K562 (cell line): ENCODE measurements around the gene HS3ST5. TPM values are rescaled to one million over a fixed set of nuclear protein-coding genes. Genes with fewer than 3 reads are reported as not detected.

Source experiments
- ATAC-seq: fragments of 200-7000 bp; cut with Tn5 transposase; 3 replicates; pipeline ENCODE4 v1.9.1; 2020; ENCODE audit warnings: moderate library complexity
- BruUV-seq: library from RNA; stranded (reverse); fragments of 400-500 nt; replicated peaks from 2 replicates; lab custom pipeline; 2021; lab: Mats Ljungman, UMichigan
- CTCF ChIA-PET: fragments of 300-600 bp; formaldehyde crosslinking; extraction: SDS; loops from one replicate; lab custom pipeline; 2021; ENCODE audit warnings: low intra/inter-chr PET ratio; lab: Yijun Ruan, JAX
- POLR2A ChIA-PET: fragments of 300-600, 350-650 bp; sonication (Branson Sonifier 250); formaldehyde crosslinking; extraction: SDS; loops from one replicate; lab custom pipeline; 2021; ENCODE audit warnings: antibody characterized with exemption, inconsistent platforms; lab: Yijun Ruan, JAX
- DNase-seq, 4 experiments: peaks; one replicate each; pipeline versions ENCODE4 v3.0.0 to v3.0.0-alpha.2; 2011 to 2018; ENCODE audit warnings: low spot score in 3 of 4, mixed read lengths in 3 of 4; ENCODE audit errors: extremely low read depth in 1 of 4
- FAIRE-seq: peaks from 2 replicates; lab custom pipeline; 2011; peaks lifted over from hg19 to GRCh38; lab: Jason Lieb, UNC
- H2AFZ ChIP-seq: 2 replicates; pipeline ENCODE4 v1.6.0; 2011; ENCODE audit warnings: low read depth, low read length, control low read depth, inconsistent platforms
- H3K27ac ChIP-seq: fragments of 200-600 bp; 3 replicates; pipeline ENCODE4 v1.8.0; 2011; ENCODE audit warnings: low read depth, mild to moderate bottlenecking, control low read depth, inconsistent platforms, low read length, moderate library complexity, mixed read lengths; ENCODE audit errors: extremely low read depth
- H3K27me3 ChIP-seq, 2 experiments: fragments of 300-600 bp in 1 of 2; 2 replicates in 1 of 2; 3 replicates in 1 of 2; pipeline versions ENCODE4 v1.6.0 to v1.8.0; 2011; ENCODE audit warnings: inconsistent platforms in 2 of 2, low read length in 2 of 2, mild to moderate bottlenecking in 1 of 2, mixed read lengths in 1 of 2, moderate library complexity in 1 of 2; ENCODE audit not compliant: control insufficient read depth in 2 of 2, insufficient read depth in 2 of 2
- H3K36me3 ChIP-seq: fragments of 300-600 bp; 3 replicates; pipeline ENCODE4 v1.8.0; 2011; ENCODE audit warnings: mild to moderate bottlenecking, low read length, inconsistent platforms; ENCODE audit not compliant: control insufficient read depth, insufficient read depth
- H3K4me1 ChIP-seq, 2 experiments: fragments of 200-600 bp in 1 of 2; replicated peaks in 1 of 2; 2 replicates in 1 of 2; 3 replicates in 1 of 2; pipeline versions ENCODE4 v1.5.1 to v1.8.0; 2011; ENCODE audit warnings: inconsistent platforms in 2 of 2, low read length in 2 of 2, mild to moderate bottlenecking in 1 of 2, mixed read lengths in 1 of 2, moderate library complexity in 1 of 2; ENCODE audit not compliant: control insufficient read depth in 2 of 2, insufficient read depth in 2 of 2
- H3K4me2 ChIP-seq: 2 replicates; pipeline ENCODE4 v1.6.1; 2011; ENCODE audit warnings: low read length, control low read depth, inconsistent platforms, mixed read lengths; ENCODE audit not compliant: insufficient read depth
- H3K4me3 ChIP-seq: fragments of 200-600 bp; sonication (generic), shearing (Covaris generic); 2 replicates; pipeline ENCODE4 v1.5.1; 2016; ENCODE audit warnings: control low read depth, inconsistent platforms
- H3K79me2 ChIP-seq: fragments of 200-600 bp; 3 replicates; pipeline ENCODE4 v1.8.0; 2011; ENCODE audit warnings: low read length, inconsistent platforms; ENCODE audit not compliant: control insufficient read depth, insufficient read depth
- H3K9ac ChIP-seq, 2 experiments: 2 replicates each; pipeline versions ENCODE4 v1.6.0 to v1.6.1; 2011; ENCODE audit warnings: low read depth in 2 of 2, low read length in 2 of 2, control low read depth in 1 of 2, inconsistent platforms in 1 of 2, mild to moderate bottlenecking in 1 of 2, mixed read lengths in 1 of 2; ENCODE audit not compliant: insufficient read depth in 1 of 2
- H3K9me1 ChIP-seq: one replicate; pipeline ENCODE4 v1.6.0; 2011; ENCODE audit warnings: inconsistent platforms, mild to moderate bottlenecking, low read length, moderate library complexity; ENCODE audit not compliant: control insufficient read depth, insufficient read depth
- H3K9me3 ChIP-seq: replicated peaks from 2 replicates; pipeline ENCODE4 v1.5.1; 2011; ENCODE audit warnings: low read depth, low read length, inconsistent platforms; ENCODE audit not compliant: control insufficient read depth, insufficient read depth
- H4K20me1 ChIP-seq: replicated peaks from 2 replicates; pipeline ENCODE4 v1.6.1; 2011; ENCODE audit warnings: low read length, inconsistent platforms, mixed read lengths; ENCODE audit not compliant: control insufficient read depth, insufficient read depth
- CTCF ChIP-seq, 3 experiments: IDR thresholded peaks in 2 of 3; conservative IDR thresholded peaks in 1 of 3; 2 replicates each; pipeline ENCODE4 v1.5.1; 2011 to 2012; ENCODE audit warnings: low read length in 3 of 3, mild to moderate bottlenecking in 3 of 3, control low read depth in 2 of 3, improper control_type of control experiment in 1 of 3, inconsistent platforms in 1 of 3, low read depth in 1 of 3, mixed read lengths in 1 of 3, moderate library complexity in 1 of 3; ENCODE audit not compliant: insufficient read depth in 2 of 3
- EWSR1 ChIP-seq: fragments of 450-650 bp; IDR thresholded peaks from 2 replicates; pipeline ENCODE4 v1.6.1; 2018; ENCODE audit warnings: borderline replicate concordance, mild to moderate bottlenecking, low read depth, moderate library complexity; ENCODE audit not compliant: partially characterized antibody
- RAD21 ChIP-seq, 2 experiments: fragments of 250-450 bp in 1 of 2; fragments of 450-650 bp in 1 of 2; sonication (Bioruptor Pico) in 1 of 2; formaldehyde crosslinking in 1 of 2; IDR thresholded peaks in 1 of 2; conservative IDR thresholded peaks in 1 of 2; 2 replicates each; pipeline versions ENCODE4 v1.4.0 to v1.8.0; 2020 to 2022; ENCODE audit warnings: mild to moderate bottlenecking in 2 of 2, moderate library complexity in 1 of 2
- RNF219 ChIP-seq: fragments of 250-450 bp; sonication (Bioruptor Pico); IDR thresholded peaks from 2 replicates; pipeline ENCODE4 v1.5.0; 2022; ENCODE audit warnings: mild to moderate bottlenecking
- ZFP1 ChIP-seq: fragments of 450-650 bp; formaldehyde crosslinking; IDR thresholded peaks from 2 replicates; pipeline ENCODE4 v1.4.0; 2020; ENCODE audit warnings: mild to moderate bottlenecking, mixed read lengths
- ZHX1 ChIP-seq: fragments of 150-350 bp; conservative IDR thresholded peaks from 2 replicates; pipeline ENCODE4 v1.6.1; 2014; ENCODE audit warnings: low read length
- ZNF324 ChIP-seq: fragments of 250-450 bp; sonication (Bioruptor Pico); IDR thresholded peaks from 2 replicates; pipeline ENCODE4 v1.4.0; 2020; ENCODE audit warnings: mild to moderate bottlenecking
- WGBS: fragments of 100-300 bp; shearing (Covaris generic); methylation state at CpG from one replicate; pipeline ENCODE4 v1.1.6; 2016; ENCODE audit warnings: low coverage, mixed read lengths; ENCODE audit not compliant: insufficient coverage; ENCODE audit errors: missing lambda C conversion rate; 5-methylcytosine and 5-hydroxymethylcytosine counted together
- in situ Hi-C: fragments of 300-500 bp; cut with MboI; formaldehyde crosslinking; loops from 4 replicates; pipeline ENCODE4 v1.15.0; 2018; ENCODE audit warnings: inconsistent platforms, mixed read lengths
- intact Hi-C: fragments of 100-400 bp; cut with micrococcal nuclease; formaldehyde crosslinking; loops from 2 replicates; pipeline ENCODE4 v1.14.2; 2022
- polyA plus RNA-seq, 8 experiments: library from polyadenylated mRNA; depleted of rRNA in 4 of 8; stranded (reverse) in 5 of 8; unstranded in 3 of 8; fragments of >200 nt; fragmentation: Nextera tagmentation in 2 of 8; fragmentation: Illumina TruSeq in 1 of 8; extraction: Ambion mirVana in 2 of 8; extraction: Trizol in 1 of 8; gene quantifications; 2 replicates each; pipeline versions ENCODE4 v1.2.1 to v1.2.3, GENCODE V29; 2011 to 2014; ENCODE audit warnings: inconsistent platforms in 1 of 8, missing spikeins in 1 of 8
- total RNA-seq, 7 experiments: library from RNA; depleted of rRNA in 6 of 7; stranded (reverse); fragments of >200 nt in 6 of 7; fragmentation: Illumina TruSeq in 2 of 7; extraction: Trizol in 2 of 7; gene quantifications; 2 replicates each; pipeline versions ENCODE4 v1.2.1 to v1.2.3, GENCODE V29; 2011 to 2021; ENCODE audit warnings: low replicate concordance in 1 of 7
- TF ChIP-seq, protein P1 (sequence below): fragments of 450-650 bp; formaldehyde crosslinking; IDR thresholded peaks from 2 replicates; pipeline ENCODE4 v1.4.0; 2020; ENCODE audit warnings: mild to moderate bottlenecking, moderate library complexity
- TF ChIP-seq, protein P2 (sequence below): IDR thresholded peaks from 2 replicates; pipeline ENCODE4 v1.6.1; 2011; ENCODE audit warnings: borderline replicate concordance, low read depth, mild to moderate bottlenecking, moderate library complexity, low read length; ENCODE audit not compliant: insufficient read depth, poor library complexity, severe bottlenecking

HS3ST5 gene
- total and polyA plus RNA-seq, 9 of the 15 experiments (the other 6 are each of a cell fraction or from before 2014, with no cell fraction given), result not detected

DNA sequence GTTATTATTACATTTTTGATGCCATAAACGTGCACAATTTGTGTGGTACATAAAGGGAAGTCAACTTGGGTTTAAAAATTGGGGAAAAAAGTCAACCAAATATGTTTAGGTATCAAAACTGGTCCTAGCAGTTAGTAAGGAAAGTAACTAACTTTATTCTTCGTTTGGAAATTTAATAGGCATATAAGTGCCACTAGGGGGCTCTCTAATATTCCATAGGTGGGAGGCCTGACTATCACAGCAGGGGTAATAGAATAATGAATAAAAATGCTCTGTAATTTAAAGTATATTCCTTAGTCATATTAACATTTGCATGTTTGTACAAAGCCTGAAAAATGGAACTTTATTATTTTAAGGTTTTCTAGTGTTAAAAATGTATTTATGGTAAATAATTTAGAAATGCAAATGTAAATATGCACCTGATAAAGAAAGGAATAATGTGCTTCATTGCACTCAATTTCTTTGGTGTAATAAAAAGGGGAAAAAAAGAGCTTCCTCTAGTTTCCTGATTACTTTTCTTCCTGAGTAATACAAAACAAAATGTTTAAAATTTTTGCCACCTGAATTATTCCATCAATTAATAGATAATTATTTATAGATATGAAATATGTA lies 246.2 kb downstream of the HS3ST5 start:
- in situ Hi-C loops, result no loop called here
- no peak for FAIRE-seq
- CTCF ChIA-PET, result interaction anchor here (1.0 kb wide), 1 partner anchor 12 kb away, joined by 3 read pairs; no protein-coding TSS in a partner anchor
- TF ChIP-seq CTCF (IDR thresholded peaks at IDR 0.05 in 2 of 3, conservative IDR thresholded peaks at IDR 0.05 in 1 of 3; ENCODE audit: insufficient read depth in 2 of 3, low read depth in 1 of 3, low read length in 3 of 3) (peak; percentile 33 to 73 (median 48); a peak in 4 of 6 replicates), RAD21 (CRISPR knock-in tag; conservative IDR thresholded peaks at IDR 0.05 in 1 of 2, IDR thresholded peaks at IDR 0.05 in 1 of 2) (peak; percentile 34 to 68), RNF219 (CRISPR knock-in tag) (no peak), ZHX1 (no peak), ZNF324 (no peak), EWSR1 (no peak), ZFP1 (CRISPR knock-in tag) (no peak)
- TF ChIP-seq, protein P1, sequence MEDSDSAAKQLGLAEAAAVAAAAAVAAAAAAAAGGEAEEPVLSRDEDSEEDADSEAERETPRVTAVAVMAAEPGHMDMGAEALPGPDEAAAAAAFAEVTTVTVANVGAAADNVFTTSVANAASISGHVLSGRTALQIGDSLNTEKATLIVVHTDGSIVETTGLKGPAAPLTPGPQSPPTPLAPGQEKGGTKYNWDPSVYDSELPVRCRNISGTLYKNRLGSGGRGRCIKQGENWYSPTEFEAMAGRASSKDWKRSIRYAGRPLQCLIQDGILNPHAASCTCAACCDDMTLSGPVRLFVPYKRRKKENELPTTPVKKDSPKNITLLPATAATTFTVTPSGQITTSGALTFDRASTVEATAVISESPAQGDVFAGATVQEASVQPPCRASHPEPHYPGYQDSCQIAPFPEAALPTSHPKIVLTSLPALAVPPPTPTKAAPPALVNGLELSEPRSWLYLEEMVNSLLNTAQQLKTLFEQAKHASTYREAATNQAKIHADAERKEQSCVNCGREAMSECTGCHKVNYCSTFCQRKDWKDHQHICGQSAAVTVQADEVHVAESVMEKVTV (CRISPR knock-in tag), result peak; percentile 27; the same call in 1 of the 2 replicates
- TF ChIP-seq, protein P2, sequence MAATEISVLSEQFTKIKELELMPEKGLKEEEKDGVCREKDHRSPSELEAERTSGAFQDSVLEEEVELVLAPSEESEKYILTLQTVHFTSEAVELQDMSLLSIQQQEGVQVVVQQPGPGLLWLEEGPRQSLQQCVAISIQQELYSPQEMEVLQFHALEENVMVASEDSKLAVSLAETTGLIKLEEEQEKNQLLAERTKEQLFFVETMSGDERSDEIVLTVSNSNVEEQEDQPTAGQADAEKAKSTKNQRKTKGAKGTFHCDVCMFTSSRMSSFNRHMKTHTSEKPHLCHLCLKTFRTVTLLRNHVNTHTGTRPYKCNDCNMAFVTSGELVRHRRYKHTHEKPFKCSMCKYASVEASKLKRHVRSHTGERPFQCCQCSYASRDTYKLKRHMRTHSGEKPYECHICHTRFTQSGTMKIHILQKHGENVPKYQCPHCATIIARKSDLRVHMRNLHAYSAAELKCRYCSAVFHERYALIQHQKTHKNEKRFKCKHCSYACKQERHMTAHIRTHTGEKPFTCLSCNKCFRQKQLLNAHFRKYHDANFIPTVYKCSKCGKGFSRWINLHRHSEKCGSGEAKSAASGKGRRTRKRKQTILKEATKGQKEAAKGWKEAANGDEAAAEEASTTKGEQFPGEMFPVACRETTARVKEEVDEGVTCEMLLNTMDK, result no peak

More for the DNA sequence above, 246.2 kb downstream of the HS3ST5 start:
- DNase-seq (peak; percentile 40 to 60 (median 55)), ATAC-seq (peak; percentile 62; the same call in 2 of the 3 replicates)
- H3K9me3 ChIP-seq, result no peaks in the 10 kb centered on the region
- H3K4me2 ChIP-seq, result no peak overlapping the region
- H2AFZ ChIP-seq, result no peak overlapping the region
- no peaks in the 10 kb centered on the region for H3K36me3 ChIP-seq
- no peak overlapping the region for H3K27ac ChIP-seq
- BruUV-seq, result no TSS peak
- WGBS, result 0% methylated on average over 2 of the region's 2 CpGs
- H3K9me1 ChIP-seq, result no peaks in the 10 kb centered on the region
- no peaks in the 10 kb centered on the region for H3K79me2 ChIP-seq
- no peaks in the 10 kb centered on the region for H3K4me1 ChIP-seq
- no peak overlapping the region for H3K4me3 ChIP-seq
- H3K9ac ChIP-seq, result no peak overlapping the region
- POLR2A ChIA-PET, result no interaction called here
- no peaks in the 10 kb centered on the region for H4K20me1 ChIP-seq
- intact Hi-C loops, result loop anchor here (10.0 kb wide), 1 partner anchor 102 kb away; no protein-coding TSS in a partner anchor
- no peaks in the 10 kb centered on the region for H3K27me3 ChIP-seq
